HepG2 (cell line): ENCODE results near the gene TUBG1. TPM values are rescaled to one million over a fixed set of nuclear protein-coding genes. Genes with fewer than 3 reads are reported as not detected.
A peak's percentile ranks its signal among the peaks of the same experiment; 100 is the strongest.

Experiments
- ATAC-seq: fragments of 200-7000 bp; cut with Tn5 transposase; 3 replicates; pipeline ENCODE4 v1.9.1; 2020; ENCODE audit warnings: mild to moderate bottlenecking, moderate library complexity
- BruUV-seq: library from RNA; stranded (reverse); fragments of 400-500 nt; replicated peaks from 2 replicates; lab custom pipeline; 2021; lab: Mats Ljungman, UMichigan
- CTCF ChIA-PET: fragments of 300-600 bp; formaldehyde crosslinking; extraction: SDS; loops from one replicate; lab custom pipeline; 2021; ENCODE audit warnings: low total read pairs, inconsistent platforms, low intra/inter-chr PET ratio; lab: Yijun Ruan, JAX
- POLR2A ChIA-PET: fragments of 350-600 bp; sonication (Branson Sonifier 250); formaldehyde crosslinking; loops from one replicate; lab custom pipeline; 2020; ENCODE audit warnings: antibody characterized with exemption, inconsistent platforms; lab: Yijun Ruan, JAX
- DNase-seq: peaks from one replicate; pipeline ENCODE4 v3.0.0-alpha.2; 2015; ENCODE audit warnings: low spot score
- FAIRE-seq: peaks from 3 replicates; lab custom pipeline; 2011; peaks lifted over from hg19 to GRCh38; lab: Jason Lieb, UNC
- H2AFZ ChIP-seq: one replicate; pipeline ENCODE4 v1.6.1; 2011; ENCODE audit warnings: low read length, inconsistent platforms
- H3K27ac ChIP-seq: fragments of 300-600 bp; 3 replicates; pipeline ENCODE4 v1.8.0; 2011; ENCODE audit warnings: mixed run types, mild to moderate bottlenecking, mixed read lengths, low read length, inconsistent platforms; ENCODE audit not compliant: insufficient read depth; ENCODE audit errors: extremely low read length
- H3K27me3 ChIP-seq, 2 experiments: fragments of 200-600 bp in 1 of 2; 2 replicates in 1 of 2; 3 replicates in 1 of 2; pipeline versions ENCODE4 v1.6.0 to v1.8.0; 2011; ENCODE audit warnings: low read length in 2 of 2, mild to moderate bottlenecking in 2 of 2, moderate library complexity in 2 of 2, inconsistent platforms in 1 of 2; ENCODE audit not compliant: insufficient read depth in 2 of 2, control insufficient read depth in 1 of 2
- H3K36me3 ChIP-seq, 2 experiments: fragments of 200-600 bp in 1 of 2; replicated peaks in 1 of 2; 2 replicates in 1 of 2; 3 replicates in 1 of 2; pipeline versions ENCODE4 v1.5.1 to v1.8.0; 2011; ENCODE audit warnings: low read length in 2 of 2, inconsistent platforms in 1 of 2; ENCODE audit not compliant: insufficient read depth in 2 of 2, control insufficient read depth in 1 of 2
- H3K4me1 ChIP-seq: 2 replicates; pipeline ENCODE4 v1.5.1; 2012; ENCODE audit warnings: low read length, inconsistent platforms; ENCODE audit not compliant: insufficient read depth
- H3K4me2 ChIP-seq: 2 replicates; pipeline ENCODE4 v1.6.0; 2011; ENCODE audit warnings: low read depth, low read length, inconsistent platforms
- H3K4me3 ChIP-seq, 3 experiments: fragments of 200-600 bp in 1 of 3; sonication (generic), shearing (Covaris generic) in 1 of 3; replicated peaks in 1 of 3; 2 replicates each; pipeline ENCODE4 v1.5.1; 2011 to 2016; ENCODE audit warnings: low read length in 3 of 3, inconsistent platforms in 2 of 3, low read depth in 2 of 3, mild to moderate bottlenecking in 2 of 3, control low read depth in 1 of 3, mixed read lengths in 1 of 3; ENCODE audit not compliant: insufficient read depth in 1 of 3
- H3K79me2 ChIP-seq: one replicate; pipeline ENCODE4 v1.6.1; 2011; ENCODE audit warnings: low read length, inconsistent platforms; ENCODE audit not compliant: insufficient read depth
- H3K9ac ChIP-seq: 2 replicates; pipeline ENCODE4 v1.6.0; 2011; ENCODE audit warnings: mild to moderate bottlenecking, low read depth, low read length, inconsistent platforms; ENCODE audit not compliant: insufficient read depth
- H3K9me3 ChIP-seq: 2 replicates; pipeline ENCODE4 v1.5.1; 2012; ENCODE audit warnings: mild to moderate bottlenecking, low read length
- H4K20me1 ChIP-seq: 2 replicates; pipeline ENCODE4 v1.6.0; 2011; ENCODE audit warnings: inconsistent platforms, mild to moderate bottlenecking, low read length, moderate library complexity; ENCODE audit not compliant: insufficient read depth
- AGO2 ChIP-seq: fragments of 200-400 bp; formaldehyde crosslinking; optimal IDR thresholded peaks from 2 replicates; pipeline ENCODE3; 2017; ENCODE audit warnings: mild to moderate bottlenecking, low read depth, low read length, moderate library complexity
- CBFB ChIP-seq: sonication (generic); formaldehyde crosslinking; IDR thresholded peaks from 2 replicates; pipeline ENCODE4 v1.4.0; 2020; ENCODE audit warnings: missing genetic modification reagents
- DR1 ChIP-seq: sonication (generic); formaldehyde crosslinking; IDR thresholded peaks from 2 replicates; pipeline ENCODE4 v1.8.0; 2021; ENCODE audit warnings: mild to moderate bottlenecking, missing genetic modification reagents, inconsistent platforms
- ESRRA ChIP-seq: sonication (generic); formaldehyde crosslinking; IDR thresholded peaks from 2 replicates; pipeline ENCODE4 v1.5.1; 2020; ENCODE audit warnings: mild to moderate bottlenecking, low read depth, missing genetic modification reagents
- KDM3A ChIP-seq: IDR thresholded peaks from 2 replicates; pipeline ENCODE4 v1.6.1; 2018; ENCODE audit warnings: low read depth, missing compliant biosample characterization
- NFIB ChIP-seq: sonication (generic); formaldehyde crosslinking; IDR thresholded peaks from 2 replicates; pipeline ENCODE4 v1.9.0; 2021; ENCODE audit warnings: missing genetic modification reagents, mild to moderate bottlenecking, borderline replicate concordance
- PRDM15 ChIP-seq: sonication (generic); formaldehyde crosslinking; IDR thresholded peaks from 2 replicates; pipeline ENCODE4 v1.4.0; 2020; ENCODE audit warnings: missing genetic modification reagents
- SAP130 ChIP-seq: IDR thresholded peaks from 2 replicates; pipeline ENCODE4 v1.6.1; 2016; ENCODE audit warnings: low read depth
- YEATS4 ChIP-seq: sonication (generic); formaldehyde crosslinking; IDR thresholded peaks from 2 replicates; pipeline ENCODE4 v1.4.0; 2020; ENCODE audit warnings: missing genetic modification reagents, borderline replicate concordance
- ZFYVE20 ChIP-seq: sonication (generic); formaldehyde crosslinking; IDR thresholded peaks from 2 replicates; pipeline ENCODE4 v1.8.0; 2023; ENCODE audit warnings: low read depth, mild to moderate bottlenecking, moderate library complexity, missing genetic modification reagents, borderline replicate concordance
- WGBS: methylation state at CpG from one replicate; pipeline ENCODE4 v1.1.6; 2017; ENCODE audit warnings: low lambda C conversion rate; 5-methylcytosine and 5-hydroxymethylcytosine counted together
- in situ Hi-C: cut with HindIII; loops from 2 replicates; pipeline ENCODE4 v1.10.0; 2017; ENCODE audit warnings: low pct_unique_long_range_greater_than_20kb; ENCODE audit not compliant: extremely low pct_ligation_motif_present
- intact Hi-C: fragments of 100-400 bp; cut with micrococcal nuclease; formaldehyde crosslinking; loops from one replicate; pipeline ENCODE4 v1.10.0; 2022; ENCODE audit not compliant: unreplicated experiment
- polyA plus RNA-seq, 8 experiments: library from polyadenylated mRNA; depleted of rRNA in 3 of 8; stranded (reverse) in 7 of 8; unstranded in 1 of 8; fragments of >200 nt; fragmentation: Illumina TruSeq in 4 of 8; extraction: Trizol in 4 of 8; gene quantifications; 2 replicates each; pipeline versions ENCODE4 v1.2.1 to v1.2.3, GENCODE V29; 2011 to 2016; ENCODE audit warnings: low read depth in 4 of 8, missing spikeins in 1 of 8, mixed read lengths in 1 of 8; ENCODE audit not compliant: insufficient read depth in 1 of 8
- total RNA-seq, 5 experiments: library from RNA; depleted of rRNA; stranded (reverse); fragments of >200 nt; fragmentation: Illumina TruSeq; extraction: Trizol; gene quantifications; 2 replicates each; pipeline ENCODE4 v1.2.3, GENCODE V29; 2016; ENCODE audit warnings: low read depth in 1 of 5
- TF ChIP-seq, protein P1 (sequence below): IDR thresholded peaks from 2 replicates; pipeline ENCODE4 v1.4.0; 2020; ENCODE audit warnings: mild to moderate bottlenecking, missing genetic modification reagents

Gene TUBG1
- total and polyA plus RNA-seq, 2 of the 13 experiments (the other 11 are each of a cell fraction or from before 2014, with no cell fraction given): 74.1 to 137 TPM

DNA sequence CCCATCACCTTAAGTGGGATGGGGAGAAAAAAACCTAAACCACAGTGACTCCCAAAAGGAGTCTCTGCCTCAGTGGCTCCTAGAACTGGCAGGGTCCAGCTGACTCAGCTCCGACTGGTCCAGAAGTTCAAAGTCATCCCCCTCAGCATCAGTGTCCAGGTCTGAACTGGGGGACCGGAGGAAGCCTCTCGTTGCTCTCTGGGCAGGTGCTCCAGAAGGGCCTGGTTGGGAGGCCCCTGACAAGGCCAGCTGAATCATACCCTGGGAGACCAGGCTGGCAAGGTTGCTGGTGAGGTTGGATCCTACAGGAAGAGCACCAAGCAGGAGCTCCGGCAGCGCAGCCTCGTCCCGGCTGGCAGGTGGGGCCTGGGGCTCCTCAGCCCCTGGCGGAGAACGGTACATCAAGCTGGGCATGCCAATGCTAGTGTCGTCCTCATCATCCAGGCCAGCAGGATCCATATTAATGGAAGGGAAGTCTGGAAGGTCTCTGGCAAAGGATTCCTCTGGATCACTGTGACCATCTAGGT is 27.7 kb upstream of the TUBG1 start:
- H3K4me3 ChIP-seq: no peak overlapping the region
- ATAC-seq (no peak), DNase-seq (no peak), FAIRE-seq (no peak)
- H3K27ac ChIP-seq: no peak overlapping the region
- no peak overlapping the region for H3K9ac ChIP-seq
- in situ Hi-C loops (no loop called here), intact Hi-C loops (no loop called here)
- H3K9me3 ChIP-seq: no peaks in the 10 kb centered on the region
- no TSS peak for BruUV-seq
- H3K79me2 ChIP-seq: peaks cover 14% of the 10 kb centered on the region
- WGBS: 94% methylated on average over 5 of the region's 10 CpGs
- H2AFZ ChIP-seq: no peak overlapping the region
- CTCF ChIA-PET: no interaction called here
- no peaks in the 10 kb centered on the region for H4K20me1 ChIP-seq
- H3K4me1 ChIP-seq: peaks cover 11% of the 10 kb centered on the region
- H3K27me3 ChIP-seq: no peaks in the 10 kb centered on the region; a peak in 1 of 5 replicates
- POLR2A ChIA-PET: interaction anchor here (0.5 to 2.9 kb wide), 2 partner anchors 27 to 182 kb away, joined by 3 to 11 read pairs; partner anchors contain the start of genes RETREG3 and TUBG1
- TF ChIP-seq AGO2 (peak; percentile 65), ESRRA (CRISPR knock-in tag) (no peak)
- peaks cover 39 to 72% of the 10 kb centered on the region in 2 experiments for H3K36me3 ChIP-seq
- no peak overlapping the region for H3K4me2 ChIP-seq

DNA sequence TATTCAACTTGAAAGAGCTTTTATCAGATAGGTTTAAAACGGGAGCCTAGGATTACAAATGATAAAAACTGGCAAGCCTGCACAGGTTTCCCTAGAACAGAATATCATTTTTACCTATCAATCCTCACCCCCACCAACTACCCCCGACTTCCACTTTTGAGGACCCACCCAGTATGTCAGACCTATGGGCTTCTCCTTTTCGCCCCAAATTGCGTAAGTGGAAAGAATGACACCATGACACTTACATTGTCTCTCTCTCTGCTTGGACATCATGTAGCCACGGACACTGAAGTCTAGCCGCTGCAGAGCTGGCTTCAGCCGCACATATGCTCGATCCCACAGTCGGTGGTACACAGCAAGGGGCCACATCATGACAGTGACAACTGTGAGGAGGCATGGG is 24.6 kb upstream of the TUBG1 start:
- Histone ChIP-seq H3K9ac (no peak overlapping the region), H3K9me3 (no peaks in the 10 kb centered on the region), H3K4me2 (no peak overlapping the region), H3K27ac (no peak overlapping the region), H3K4me1 (no peaks in the 10 kb centered on the region), H4K20me1 (no peaks in the 10 kb centered on the region), H3K27me3 (no peaks in the 10 kb centered on the region), H2AFZ (no peak overlapping the region), H3K36me3 (peaks cover 49 to 93% of the 10 kb centered on the region in 2 experiments), H3K4me3 (no peak overlapping the region), H3K79me2 (no peaks in the 10 kb centered on the region)
- BruUV-seq: no TSS peak
- POLR2A ChIA-PET: no interaction called here
- CTCF ChIA-PET: no interaction called here
- DNase-seq (no peak), ATAC-seq (no peak), FAIRE-seq (no peak)
- intact Hi-C loops: no loop called here
- in situ Hi-C loops: no loop called here
- WGBS: 97% methylated on average over 9 of the region's 9 CpGs
- TF ChIP-seq SAP130: no peak
- no peak for TF ChIP-seq CBFB
- TF ChIP-seq ZFYVE20 (CRISPR knock-in tag): no peak
- TF ChIP-seq PRDM15 (CRISPR knock-in tag): no peak
- TF ChIP-seq, protein P1, sequence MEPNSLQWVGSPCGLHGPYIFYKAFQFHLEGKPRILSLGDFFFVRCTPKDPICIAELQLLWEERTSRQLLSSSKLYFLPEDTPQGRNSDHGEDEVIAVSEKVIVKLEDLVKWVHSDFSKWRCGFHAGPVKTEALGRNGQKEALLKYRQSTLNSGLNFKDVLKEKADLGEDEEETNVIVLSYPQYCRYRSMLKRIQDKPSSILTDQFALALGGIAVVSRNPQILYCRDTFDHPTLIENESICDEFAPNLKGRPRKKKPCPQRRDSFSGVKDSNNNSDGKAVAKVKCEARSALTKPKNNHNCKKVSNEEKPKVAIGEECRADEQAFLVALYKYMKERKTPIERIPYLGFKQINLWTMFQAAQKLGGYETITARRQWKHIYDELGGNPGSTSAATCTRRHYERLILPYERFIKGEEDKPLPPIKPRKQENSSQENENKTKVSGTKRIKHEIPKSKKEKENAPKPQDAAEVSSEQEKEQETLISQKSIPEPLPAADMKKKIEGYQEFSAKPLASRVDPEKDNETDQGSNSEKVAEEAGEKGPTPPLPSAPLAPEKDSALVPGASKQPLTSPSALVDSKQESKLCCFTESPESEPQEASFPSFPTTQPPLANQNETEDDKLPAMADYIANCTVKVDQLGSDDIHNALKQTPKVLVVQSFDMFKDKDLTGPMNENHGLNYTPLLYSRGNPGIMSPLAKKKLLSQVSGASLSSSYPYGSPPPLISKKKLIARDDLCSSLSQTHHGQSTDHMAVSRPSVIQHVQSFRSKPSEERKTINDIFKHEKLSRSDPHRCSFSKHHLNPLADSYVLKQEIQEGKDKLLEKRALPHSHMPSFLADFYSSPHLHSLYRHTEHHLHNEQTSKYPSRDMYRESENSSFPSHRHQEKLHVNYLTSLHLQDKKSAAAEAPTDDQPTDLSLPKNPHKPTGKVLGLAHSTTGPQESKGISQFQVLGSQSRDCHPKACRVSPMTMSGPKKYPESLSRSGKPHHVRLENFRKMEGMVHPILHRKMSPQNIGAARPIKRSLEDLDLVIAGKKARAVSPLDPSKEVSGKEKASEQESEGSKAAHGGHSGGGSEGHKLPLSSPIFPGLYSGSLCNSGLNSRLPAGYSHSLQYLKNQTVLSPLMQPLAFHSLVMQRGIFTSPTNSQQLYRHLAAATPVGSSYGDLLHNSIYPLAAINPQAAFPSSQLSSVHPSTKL (CRISPR knock-in tag): no peak
- no peak for TF ChIP-seq YEATS4 (CRISPR knock-in tag)
- TF ChIP-seq KDM3A: no peak
- TF ChIP-seq NFIB (CRISPR knock-in tag): no peak
- no peak for TF ChIP-seq DR1
